Upper lobe of right lung (tissue), 1 donor: ENCODE data around the gene EMC1. TPM values are rescaled to one million over a fixed set of nuclear protein-coding genes. Genes with fewer than 3 reads are reported as not detected.
"Not testable (repeated sequence)": the region's sequence is repeated elsewhere in the genome, so short reads cannot be mapped to it uniquely, and the experiment has no call there.

Experiments
- ATAC-seq: fragments of 200-7000 bp; cut with Tn5 transposase; one replicate; pipeline ENCODE4 v1.9.1; 2020; ENCODE audit warnings: mild to moderate bottlenecking, moderate library complexity
- DNase-seq: peaks from one replicate; pipeline ENCODE4 v3.0.0-alpha.2; 2020
- H3K27ac ChIP-seq: fragments of 200-600 bp; one replicate; pipeline ENCODE4 v1.8.0; 2022
- H3K27me3 ChIP-seq: fragments of 200-600 bp; one replicate; pipeline ENCODE4 v1.8.0; 2022; ENCODE audit warnings: mild to moderate bottlenecking
- H3K36me3 ChIP-seq: fragments of 200-600 bp; one replicate; pipeline ENCODE4 v1.8.0; 2022
- H3K4me1 ChIP-seq: fragments of 200-600 bp; one replicate; pipeline ENCODE4 v1.8.0; 2022
- H3K4me3 ChIP-seq: fragments of 200-600 bp; one replicate; pipeline ENCODE4 v1.8.0; 2022; ENCODE audit warnings: mild to moderate bottlenecking
- H3K9me3 ChIP-seq: fragments of 200-600 bp; one replicate; pipeline ENCODE4 v1.8.0; 2022
- CTCF ChIP-seq: fragments of 200-600 bp; IDR thresholded peaks from one replicate; pipeline ENCODE4 v1.8.0; 2022; ENCODE audit warnings: antibody characterized with exemption
- intact Hi-C: fragments of 100-400 bp; cut with DNase I; formaldehyde crosslinking; loops from one replicate; pipeline ENCODE4 v1.11.0; 2022
- total RNA-seq: library from RNA; stranded (reverse); fragmentation: NEBNext Ultra II Directional; extraction: Animal tissue kit (Norgen Biotek cat#: 25700); gene quantifications from one replicate; pipeline ENCODE4 v1.2.1, GENCODE V29; 2021
- donor health status: DM: no; HTN: yes; CAD: no; lungs with severe emphysema.

The EMC1 gene
- total RNA-seq, 1 donor from 2014 or later: 38.7 TPM

- Histone ChIP-seq H3K4me1 (peaks cover 12% of the 10 kb centered on the region), H3K36me3 (peaks cover 91% of the 10 kb centered on the region), H3K27me3 (no peaks in the 10 kb centered on the region), H3K4me3 (no peak overlapping the region), H3K27ac (no peak overlapping the region), H3K9me3 (no peaks in the 10 kb centered on the region)
- ATAC-seq: peak; percentile 32
- DNase-seq: no peak
- intact Hi-C loops: no loop called here
- peak; percentile 7 for TF ChIP-seq CTCF
Measured at GRCh38 chr1:19232524-19232846, 18.8 kb downstream of the EMC1 start.

GRCh38 chr1:19231736-19232523 is 19.4 kb downstream of the EMC1 start:
- intact Hi-C loops, H3K27me3 ChIP-seq, H3K9me3 ChIP-seq, H3K27ac ChIP-seq, DNase-seq, ATAC-seq, H3K4me3 ChIP-seq: not testable (repeated sequence)
- Histone ChIP-seq H3K4me1 (peaks cover 12% of the 10 kb centered on the region), H3K36me3 (peaks cover 89% of the 10 kb centered on the region)

GRCh38 chr1:19229828-19230325 is 21.4 kb downstream of the EMC1 start:
- intact Hi-C loops: no loop called here
- no peak overlapping the region for H3K27ac ChIP-seq
- H3K36me3 ChIP-seq: peaks cover 89% of the 10 kb centered on the region

GRCh38 chr1:19229229-19229628 is 22.1 kb downstream of the EMC1 start:
- Histone ChIP-seq H3K4me1 (peaks cover 12% of the 10 kb centered on the region), H3K27ac (no peak overlapping the region), H3K27me3 (no peaks in the 10 kb centered on the region), H3K36me3 (peaks cover 89% of the 10 kb centered on the region), H3K9me3 (no peaks in the 10 kb centered on the region), H3K4me3 (no peak overlapping the region)
- no peak for TF ChIP-seq CTCF
- ATAC-seq (no peak), DNase-seq (no peak)
- intact Hi-C loops: no loop called here

More at GRCh38 chr1:19229828-19230325, 21.4 kb downstream of the EMC1 start:
- no peak for TF ChIP-seq CTCF
- peaks cover 12% of the 10 kb centered on the region for H3K4me1 ChIP-seq
- no peak overlapping the region for H3K4me3 ChIP-seq
- ATAC-seq: peak; percentile 85
- no peaks in the 10 kb centered on the region for H3K9me3 ChIP-seq
- no peak for DNase-seq
- no peaks in the 10 kb centered on the region for H3K27me3 ChIP-seq

- H3K27me3 ChIP-seq: no peaks in the 10 kb centered on the region
- H3K9me3 ChIP-seq: no peaks in the 10 kb centered on the region
- no peak for DNase-seq
- no peak for ATAC-seq
- no peak overlapping the region for H3K27ac ChIP-seq
- intact Hi-C loops: no loop called here
- TF ChIP-seq CTCF: no peak
- H3K4me3 ChIP-seq: no peak overlapping the region
- H3K36me3 ChIP-seq: peaks cover 88% of the 10 kb centered on the region
- H3K4me1 ChIP-seq: no peaks in the 10 kb centered on the region
Measured at GRCh38 chr1:19222979-19223824, 28.1 kb downstream of the EMC1 start.

GRCh38 chr1:19222573-19222972 is 28.8 kb downstream of the EMC1 start:
- Histone ChIP-seq H3K27ac (no peak overlapping the region), H3K4me3 (no peak overlapping the region), H3K27me3 (no peaks in the 10 kb centered on the region), H3K36me3 (peaks cover 91% of the 10 kb centered on the region), H3K4me1 (no peaks in the 10 kb centered on the region), H3K9me3 (no peaks in the 10 kb centered on the region)
- no peak for TF ChIP-seq CTCF
- no peak for ATAC-seq
- no peak for DNase-seq
- intact Hi-C loops: no loop called here
